Muscle of arm (tissue), 12 donors: ENCODE data around the gene ZBTB39. TPM values are rescaled to one million over a fixed set of nuclear protein-coding genes. Genes with fewer than 3 reads are reported as not detected.
"Not testable (repeated sequence)": the region's sequence is repeated elsewhere in the genome, so short reads cannot be mapped to it uniquely, and the experiment has no call there.

Source experiments
- DNase-seq: peaks from one replicate; pipeline ENCODE4 v3.0.0-alpha.2; 2013
- polyA plus RNA-seq, 12 donors: library from polyadenylated mRNA; unstranded; fragments of 120-200 nt; gene quantifications; one replicate each; pipeline ENCODE4 v1.2.1, GENCODE V29; 2013; ENCODE audit not compliant: insufficient read length in 12 of 12

The ZBTB39 gene
- polyA plus RNA-seq, 12 donors: 4.2 to 8.1 (median 6.3) TPM; not detected in 1

GRCh38 chr12:57039016-57039798, 32.9 kb upstream of the ZBTB39 start:
- DNase-seq: no peak

- DNase-seq: no peak
Observed at GRCh38 chr12:57037264-57037663, 30.9 kb upstream of the ZBTB39 start.

- no peak for DNase-seq
Observed at GRCh38 chr12:57033431-57033830, 27.1 kb upstream of the ZBTB39 start.

- DNase-seq: no peak
Observed at GRCh38 chr12:57031789-57032188, 25.4 kb upstream of the ZBTB39 start.

GRCh38 chr12:57031138-57031725, 24.9 kb upstream of the ZBTB39 start:
- no peak for DNase-seq

DNA sequence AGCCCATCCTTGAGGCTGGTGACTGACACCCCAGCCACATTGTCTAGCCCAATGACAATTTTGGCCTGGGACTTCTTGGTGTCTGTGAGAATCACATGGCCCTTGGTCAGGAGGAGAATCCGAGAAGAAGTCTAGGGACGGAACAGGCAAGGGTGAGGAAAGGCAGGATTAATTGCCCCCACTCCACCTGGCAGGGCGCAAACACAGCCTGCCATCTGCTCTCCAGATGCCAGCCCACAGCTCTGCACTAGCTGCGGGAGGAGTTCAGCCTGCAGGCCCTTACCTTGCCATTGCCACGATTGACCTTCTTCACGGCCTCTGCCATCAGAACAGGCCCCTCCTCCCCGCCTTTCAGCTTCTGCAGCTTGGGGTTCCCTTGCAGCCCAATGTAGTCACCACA, 23.1 kb upstream of the ZBTB39 start:
- DNase-seq: no peak

GRCh38 chr12:57027805-57028153, 21.4 kb upstream of the ZBTB39 start:
- DNase-seq: no peak

GRCh38 chr12:57027011-57027804, 20.9 kb upstream of the ZBTB39 start:
- no peak for DNase-seq

- DNase-seq: no peak
Observed at GRCh38 chr12:57025196-57025595, 18.9 kb upstream of the ZBTB39 start.

- DNase-seq: not testable (repeated sequence)
Observed at GRCh38 chr12:57022324-57022723, 16.0 kb upstream of the ZBTB39 start.

DNA sequence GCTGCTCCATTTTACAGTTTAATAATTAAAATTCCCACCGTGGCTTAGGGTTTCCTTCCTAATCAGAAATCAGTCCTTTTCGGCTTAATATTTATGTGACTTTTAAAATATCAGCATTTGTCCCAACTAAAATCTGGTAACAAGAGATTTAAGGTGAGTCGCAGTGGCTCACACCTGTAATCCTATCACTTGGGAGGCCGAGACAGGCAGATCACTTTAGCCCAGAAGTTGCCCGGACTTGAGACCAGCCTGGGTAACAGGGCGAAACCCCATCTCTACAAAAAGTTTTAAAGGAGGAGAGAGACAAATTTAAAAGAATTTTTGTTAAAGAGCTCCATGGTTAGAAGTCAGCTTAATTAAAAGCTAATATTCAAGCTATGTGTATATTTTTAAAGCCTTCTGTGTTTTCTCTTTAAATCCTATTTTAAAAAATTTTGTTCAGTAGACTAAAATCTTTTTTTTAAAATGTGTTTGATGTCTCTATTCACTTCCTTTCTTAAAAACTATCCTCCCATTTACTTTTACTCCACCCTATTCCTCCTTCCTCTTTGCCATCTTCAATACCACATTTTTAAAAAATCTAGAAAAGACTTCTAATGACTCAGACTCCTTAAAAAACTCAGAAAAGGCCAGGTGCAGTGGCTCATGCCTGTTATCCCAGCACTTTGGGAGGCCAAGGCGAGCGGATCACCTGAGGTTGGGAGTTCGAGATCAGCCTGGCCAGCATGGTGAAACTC, 13.8 kb upstream of the ZBTB39 start:
- no peak for DNase-seq

DNA sequence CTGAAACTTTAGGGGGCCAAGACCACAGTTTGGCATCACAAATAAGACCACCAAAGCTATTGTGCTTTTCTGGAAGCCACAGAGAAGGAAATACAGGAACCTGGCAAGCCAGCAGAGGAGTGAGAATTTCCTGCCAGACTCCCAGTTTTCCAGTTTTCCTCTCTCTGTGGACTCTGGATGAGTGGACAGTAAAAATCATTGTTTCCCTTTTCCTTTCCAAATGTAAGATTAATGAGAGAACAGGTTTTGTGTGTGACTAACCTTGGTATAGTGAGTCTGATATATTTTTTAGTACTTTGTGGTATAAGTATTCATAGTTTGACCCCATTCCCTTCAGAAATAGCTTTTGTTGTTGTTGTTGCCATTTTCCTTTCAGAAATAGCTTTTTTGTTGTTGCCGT, 12.6 kb upstream of the ZBTB39 start:
- no peak for DNase-seq

- DNase-seq: not testable (repeated sequence)
Observed at GRCh38 chr12:57018353-57018752, 12.0 kb upstream of the ZBTB39 start.

DNA sequence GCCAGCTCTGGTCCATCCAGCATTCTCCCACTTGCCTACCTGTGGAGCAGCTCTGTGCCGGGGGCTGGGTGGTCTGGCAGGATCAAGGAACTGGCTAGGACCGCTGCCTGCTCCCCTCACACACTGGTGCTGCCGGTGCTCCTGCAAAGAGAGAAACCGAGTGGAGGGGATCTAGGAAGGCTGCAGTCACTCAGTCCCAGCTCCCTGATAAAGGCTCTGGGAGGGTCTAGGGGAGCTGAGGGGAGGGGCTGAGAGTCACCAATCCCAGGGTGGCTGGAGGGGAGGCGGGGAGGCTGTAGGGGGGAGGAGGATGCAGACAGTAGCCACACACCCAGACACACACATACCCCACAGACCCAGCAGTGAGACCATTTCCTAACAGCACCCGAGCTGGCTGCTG, 10.0 kb upstream of the ZBTB39 start, which contains the start of gene TAC3:
TAC3 (minus strand) TSS at position 182 of the 400 bp plus-strand sequence. CDS start 732 bp downstream, outside the sequence.
- DNase-seq: no peak

DNA sequence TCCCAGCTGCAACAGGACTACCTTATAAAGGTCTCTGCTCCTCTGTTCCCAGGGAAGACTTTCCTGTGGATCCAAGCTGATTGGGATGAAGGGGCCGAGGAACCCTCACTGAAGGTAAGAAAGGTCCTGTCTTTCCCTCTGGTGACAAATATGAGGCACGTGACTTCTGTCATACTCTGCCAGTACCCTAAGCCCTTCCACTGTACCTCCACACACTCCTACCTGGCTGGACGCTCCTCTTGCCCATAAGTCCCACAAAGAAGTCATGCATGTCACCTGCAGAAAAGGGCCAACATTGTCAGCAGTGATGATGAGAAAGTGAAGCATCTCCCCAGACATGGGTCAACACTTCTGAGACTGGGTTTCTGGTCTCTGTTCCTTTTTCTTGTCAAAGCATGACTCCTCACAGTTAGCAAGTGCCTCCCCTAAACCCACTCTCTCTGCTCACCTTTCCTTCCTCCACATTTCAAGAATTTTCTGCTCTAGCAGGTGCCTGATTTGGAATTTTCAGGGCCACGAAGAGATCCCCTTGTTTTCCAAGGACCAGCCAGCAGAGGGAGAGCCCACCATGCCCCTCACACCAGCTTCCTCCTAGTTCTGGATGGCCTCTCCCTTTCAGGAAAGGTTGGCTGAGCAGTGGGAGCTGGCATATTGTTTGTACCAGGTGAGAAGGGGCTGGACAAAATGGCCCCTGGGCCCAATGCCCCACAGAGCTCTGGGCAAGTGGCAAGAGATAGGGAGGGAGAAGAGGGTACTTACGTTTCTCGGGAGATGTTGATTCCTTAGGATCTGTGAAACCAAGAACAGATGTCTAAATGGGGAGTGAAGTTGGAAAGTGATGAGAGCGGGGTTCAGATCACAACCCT, 6.5 kb upstream of the ZBTB39 start:
- DNase-seq: no peak

GRCh38 chr12:57011438-57012424, 5.4 kb upstream of the ZBTB39 start:
- DNase-seq: no peak

- DNase-seq: no peak
Observed at GRCh38 chr12:57010627-57011247, 4.4 kb upstream of the ZBTB39 start.

DNA sequence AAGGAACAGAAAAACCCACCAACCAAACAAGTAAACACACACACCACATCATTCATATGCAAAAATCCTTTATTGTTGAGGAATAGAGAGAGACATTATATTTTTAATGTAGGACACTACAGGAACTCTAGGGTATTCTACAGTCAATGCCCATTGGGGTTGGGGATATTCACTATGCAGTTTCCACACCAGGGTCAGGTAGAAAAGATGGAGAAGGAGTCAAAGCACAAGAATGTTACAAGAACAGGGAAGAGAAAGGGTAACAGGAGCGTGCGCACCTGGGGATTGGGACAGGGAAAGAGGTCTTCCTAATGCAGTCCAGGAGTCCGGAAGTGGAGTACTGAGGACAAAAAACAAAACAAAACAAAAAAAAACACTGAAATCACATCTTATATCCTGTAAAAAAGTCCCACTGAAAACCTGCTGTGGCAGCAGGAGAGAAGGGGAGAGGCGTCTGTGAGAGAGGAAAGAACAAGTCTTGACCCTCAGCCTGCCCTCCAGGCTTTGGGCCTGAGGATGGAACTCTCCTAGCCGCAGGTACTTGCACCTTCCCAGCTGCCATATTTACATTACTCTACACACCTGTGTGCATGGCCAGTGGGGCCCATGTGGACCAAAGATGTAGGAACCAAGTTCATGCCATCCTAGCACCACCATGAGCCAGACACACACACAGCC, 3.7 kb upstream of the ZBTB39 start:
- no peak for DNase-seq

DNA sequence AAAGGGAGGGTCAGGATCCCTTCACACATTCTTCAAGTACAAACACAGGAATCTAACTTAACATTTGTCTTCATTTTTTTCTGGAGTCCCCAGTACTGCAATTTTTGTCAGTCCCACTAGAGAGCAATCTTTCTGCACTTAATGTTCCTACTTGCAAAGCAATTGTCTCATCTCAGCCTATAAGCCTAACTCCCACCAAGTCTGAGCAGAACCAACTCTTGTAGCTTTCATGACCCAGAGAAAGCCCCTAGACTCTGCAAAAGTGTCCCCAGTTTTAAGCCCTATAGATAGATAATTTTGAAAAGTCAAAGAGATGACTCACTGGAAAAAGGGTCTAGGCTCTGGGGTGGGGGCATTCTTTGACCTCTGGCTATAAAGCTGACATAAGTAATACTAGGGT, 1.8 kb upstream of the ZBTB39 start:
- peak; percentile 58 for DNase-seq
